ENCODE data around the gene ATP13A3. TPM values are rescaled to one million over a fixed set of nuclear protein-coding genes. Genes with fewer than 3 reads are reported as not detected.

Gene ATP13A3
- total RNA-seq, 1 donor from 2014 or later = 80.2 TPM

DNA sequence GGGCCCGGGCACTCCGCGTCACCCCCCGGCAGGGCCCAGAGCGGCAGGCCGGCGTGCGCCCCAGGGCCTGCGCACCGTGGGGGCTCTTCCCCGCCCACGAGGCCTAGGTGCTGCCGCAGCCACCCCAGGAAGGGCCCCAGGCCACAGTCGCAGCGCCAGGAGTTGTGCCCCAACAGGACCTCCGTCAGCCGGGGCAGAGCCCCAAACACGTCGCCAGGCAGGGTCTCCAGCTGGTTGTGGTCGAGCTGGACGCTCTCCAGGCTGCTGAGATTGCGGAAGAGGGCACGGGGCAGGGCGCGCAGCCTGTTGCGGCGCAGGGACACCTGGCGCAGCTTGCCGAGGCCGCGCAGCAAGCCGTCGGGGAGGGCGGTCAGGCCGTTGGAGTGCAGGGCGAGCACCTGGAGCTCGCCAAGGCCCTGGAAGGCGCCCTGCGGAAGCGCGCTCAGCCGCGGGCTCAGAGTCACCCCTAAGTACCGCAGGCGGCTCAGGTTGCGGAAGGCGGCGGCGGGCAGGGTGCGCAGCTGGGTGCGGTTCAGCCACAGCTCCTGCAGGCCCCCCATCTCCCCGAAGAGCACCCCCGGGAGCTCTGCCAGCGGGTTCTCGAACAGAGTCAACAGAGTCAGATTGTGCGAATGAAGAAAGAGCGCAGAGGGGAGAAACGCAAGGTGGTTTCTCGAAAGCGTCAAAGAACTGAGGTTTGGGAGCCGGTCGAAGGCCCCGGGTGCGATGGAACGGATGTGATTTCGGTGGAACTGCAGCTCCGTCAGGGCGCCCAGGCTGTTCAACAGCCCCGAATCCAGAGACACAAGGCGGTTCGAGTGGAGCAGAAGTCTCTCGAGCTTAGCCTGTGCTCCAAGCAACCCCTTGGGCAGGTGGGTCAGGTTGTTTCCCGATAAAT is 89.7 kb downstream of the ATP13A3 start:
- intact Hi-C loops (cut with micrococcal nuclease) = loop anchor here (1.0 to 5.0 kb wide), 8 partner anchors 7 to 615 kb away; partner anchors contain the start of gene ATP13A3

DNA sequence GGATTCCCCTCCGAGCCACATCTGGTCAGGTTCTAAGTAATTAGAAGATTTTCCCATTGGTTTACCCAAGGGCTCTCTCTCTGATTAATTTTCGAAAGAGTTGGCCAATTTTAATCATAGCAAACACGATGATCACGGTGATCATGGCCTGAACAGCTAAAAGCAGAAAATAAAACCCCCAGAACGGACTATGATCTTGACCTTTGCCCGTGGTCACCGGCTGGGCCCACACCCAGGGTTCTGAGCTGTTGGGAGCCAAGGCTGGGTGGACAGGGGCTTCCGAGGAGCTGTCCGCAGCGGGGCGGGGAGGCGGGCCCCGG is 90.3 kb downstream of the ATP13A3 start:
- intact Hi-C loops (cut with micrococcal nuclease) = loop anchor here (1.0 to 5.0 kb wide), 7 partner anchors 8 to 614 kb away; partner anchors contain the start of gene ATP13A3

DNA sequence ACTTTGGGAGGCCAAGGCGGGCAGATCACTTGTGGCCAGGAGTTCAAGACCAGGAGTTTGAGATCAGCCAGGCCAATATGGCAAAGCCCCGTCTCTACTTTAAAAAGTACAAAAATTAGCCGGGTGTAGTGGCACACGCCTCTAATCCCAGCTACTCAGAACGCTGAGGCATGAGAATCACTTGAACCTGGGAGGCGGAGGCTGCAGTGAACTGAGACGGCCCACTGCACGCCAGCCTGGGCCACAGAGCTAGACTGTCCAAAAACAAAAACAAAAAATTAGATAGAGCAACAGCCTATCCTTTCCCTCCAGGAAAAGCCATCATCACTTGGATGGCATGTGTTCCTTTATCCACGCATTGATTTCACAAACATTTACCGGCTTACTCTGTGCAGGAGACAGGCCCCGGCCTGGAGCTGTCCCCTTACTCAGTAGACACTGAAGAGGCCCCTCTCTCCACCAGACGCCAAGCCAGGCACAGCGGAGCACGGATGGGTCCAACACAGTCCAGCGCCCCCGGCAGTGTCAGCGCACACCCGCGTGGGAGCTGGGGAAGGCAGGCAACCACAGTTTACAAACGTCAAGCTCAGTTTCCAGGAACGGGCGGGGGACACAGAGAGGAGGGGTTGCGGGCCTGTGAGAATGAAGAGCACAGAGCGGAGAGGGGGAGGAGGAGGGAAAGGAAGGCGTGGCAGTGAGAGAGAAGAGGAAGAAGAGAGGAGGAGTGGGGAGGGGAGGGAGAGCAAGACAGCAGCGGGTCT is 90.8 kb downstream of the ATP13A3 start:
- intact Hi-C loops (cut with micrococcal nuclease) = loop anchor here (1.0 to 5.0 kb wide), 7 partner anchors 8 to 614 kb away; partner anchors contain the start of gene ATP13A3

DNA sequence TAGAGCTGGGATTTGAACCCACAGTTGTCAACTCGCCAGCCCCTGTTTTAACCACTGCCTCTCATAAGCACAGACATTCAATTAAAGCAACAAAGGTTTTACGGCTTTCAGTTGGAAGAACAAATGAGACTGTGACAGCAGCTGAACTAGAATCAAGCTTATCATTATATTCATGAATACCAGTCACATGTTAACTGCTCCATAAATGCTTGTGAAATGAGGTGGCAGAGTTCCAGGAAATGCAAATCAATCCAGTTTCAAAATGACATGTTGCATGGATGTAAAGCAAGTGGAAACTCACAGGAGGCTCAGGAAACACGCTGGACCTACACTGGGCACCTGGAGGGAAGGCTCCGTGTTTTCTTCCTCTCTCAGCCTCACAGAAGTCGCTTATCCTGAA is 91.6 kb downstream of the ATP13A3 start:
- intact Hi-C loops (cut with micrococcal nuclease) = loop anchor here (5.0 kb wide), 2 partner anchors 257 to 613 kb away; no protein-coding TSS in a partner anchor

DNA sequence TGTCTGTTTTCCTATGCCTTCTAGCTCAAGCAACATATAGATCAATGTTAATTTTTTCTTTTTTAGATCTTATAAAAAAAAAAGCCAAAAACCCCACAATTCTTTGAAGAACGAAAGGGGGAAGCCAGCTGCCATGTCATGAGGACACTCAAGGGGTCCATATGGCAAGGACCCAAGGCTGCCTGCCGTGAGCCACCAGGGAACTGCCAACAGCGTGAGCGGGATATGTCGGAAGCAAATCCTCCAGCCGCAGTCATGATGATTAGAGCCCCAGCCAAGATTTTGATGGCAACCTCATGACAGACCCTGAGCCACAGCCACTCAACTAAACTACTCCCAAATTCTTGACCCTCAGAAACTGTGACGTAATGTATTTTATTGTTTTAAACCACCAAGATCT is 94.2 kb downstream of the ATP13A3 start:
- intact Hi-C loops (cut with micrococcal nuclease) = no loop called here

DNA sequence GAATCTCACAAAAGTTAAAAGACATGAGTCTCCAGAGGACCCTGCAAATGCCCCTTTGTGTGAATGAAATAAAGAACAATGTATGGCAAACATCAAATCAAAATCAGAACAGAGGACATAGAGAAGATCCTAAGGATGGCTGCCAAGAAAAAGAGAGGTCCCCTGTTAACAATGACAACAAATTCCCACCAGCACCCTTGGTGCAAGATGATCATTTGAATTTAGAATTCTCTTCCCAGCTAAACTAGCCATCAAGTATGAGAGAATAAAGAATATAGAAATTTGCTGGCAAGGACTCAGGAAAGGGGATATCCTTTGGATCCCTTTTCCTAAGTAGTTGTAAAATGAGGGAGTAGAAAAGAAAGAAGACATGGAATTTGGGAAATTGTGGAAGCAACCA is 96.0 kb downstream of the ATP13A3 start:
- intact Hi-C loops (cut with micrococcal nuclease) = no loop called here

DNA sequence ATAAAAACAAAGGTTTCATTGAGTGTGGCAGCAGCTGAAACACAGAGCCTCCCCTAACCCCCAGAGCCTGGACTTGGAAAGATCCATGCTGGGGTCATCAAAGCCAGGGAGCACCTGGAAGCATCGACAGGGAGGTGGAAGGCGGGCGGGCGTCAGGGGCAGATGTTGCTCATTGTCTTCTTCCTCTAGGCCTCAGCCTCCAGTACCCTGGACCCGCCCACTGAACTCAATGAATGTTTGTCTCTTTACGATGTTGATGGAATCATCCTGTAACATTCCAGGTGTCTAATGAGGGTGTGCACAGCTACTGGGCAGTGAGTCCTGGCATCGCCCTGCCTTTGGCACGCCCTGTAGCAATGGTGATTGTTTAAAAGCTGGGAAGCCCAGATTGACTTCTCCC is 97.5 kb downstream of the ATP13A3 start:
- intact Hi-C loops (cut with micrococcal nuclease) = no loop called here

DNA sequence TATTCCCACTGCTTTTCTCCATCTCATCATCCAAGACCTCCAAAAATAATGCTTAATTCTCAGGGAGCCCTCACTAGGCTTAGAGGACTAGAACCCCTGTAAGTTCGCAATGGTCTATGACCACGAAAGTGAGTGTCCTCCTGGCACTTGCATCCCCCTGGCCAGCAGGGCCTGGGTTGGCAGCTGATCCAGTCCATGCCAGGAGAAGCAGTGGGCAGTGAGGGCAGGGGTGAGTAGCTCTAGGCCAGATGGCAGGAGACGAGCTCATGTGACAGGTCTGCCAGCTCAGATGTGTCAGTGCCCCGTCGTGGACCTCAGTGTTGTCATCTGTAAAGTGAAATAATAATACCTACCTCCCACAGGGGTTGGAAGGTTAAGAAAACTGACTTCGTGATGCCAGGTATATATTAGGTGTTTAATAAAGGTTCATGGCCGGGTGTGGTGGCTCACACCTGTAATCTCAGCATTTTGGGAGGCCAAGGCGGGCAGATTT is 98.8 kb downstream of the ATP13A3 start:
- intact Hi-C loops (cut with micrococcal nuclease) = no loop called here

DNA sequence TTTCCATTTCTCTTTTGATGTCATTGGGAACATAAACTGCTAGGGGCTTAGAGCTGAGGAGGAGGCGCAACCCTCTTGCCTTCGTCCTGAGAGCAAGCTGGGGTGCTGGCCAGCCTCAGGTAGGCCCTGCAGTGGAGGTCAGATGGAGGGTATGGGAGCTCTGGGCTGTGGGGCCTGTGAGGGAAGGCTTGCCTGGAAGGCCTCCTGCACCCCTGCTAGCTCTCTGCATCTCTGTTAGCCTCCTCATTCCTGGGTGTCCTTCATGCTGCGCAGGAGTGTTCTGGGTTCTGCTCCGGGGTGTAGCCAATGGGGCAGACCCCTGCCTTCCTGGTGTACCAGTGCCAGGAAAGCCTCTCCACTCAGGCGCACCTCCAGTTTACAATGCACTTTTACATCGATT is 99.5 kb downstream of the ATP13A3 start:
- intact Hi-C loops (cut with micrococcal nuclease) = no loop called here

DNA sequence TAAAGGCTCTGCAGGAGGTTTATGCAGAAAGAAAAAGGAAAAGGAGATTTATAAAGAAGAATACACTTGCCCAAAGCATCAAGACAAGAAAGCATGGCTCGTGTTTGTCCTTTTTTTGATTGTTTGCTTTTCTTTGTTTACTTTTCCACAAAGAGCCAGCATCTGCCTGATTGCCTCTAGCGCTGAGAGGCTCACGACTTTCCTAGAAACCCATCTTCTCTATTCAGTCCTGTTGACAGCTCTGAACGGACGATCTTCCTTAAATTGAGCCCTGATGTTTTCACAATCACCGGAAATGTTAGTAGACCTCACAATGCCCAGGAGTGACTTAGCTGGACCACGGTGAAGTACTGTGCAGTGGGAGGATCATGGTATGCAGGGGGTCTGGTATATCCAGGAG is 100.2 kb downstream of the ATP13A3 start:
- intact Hi-C loops (cut with micrococcal nuclease) = no loop called here

DNA sequence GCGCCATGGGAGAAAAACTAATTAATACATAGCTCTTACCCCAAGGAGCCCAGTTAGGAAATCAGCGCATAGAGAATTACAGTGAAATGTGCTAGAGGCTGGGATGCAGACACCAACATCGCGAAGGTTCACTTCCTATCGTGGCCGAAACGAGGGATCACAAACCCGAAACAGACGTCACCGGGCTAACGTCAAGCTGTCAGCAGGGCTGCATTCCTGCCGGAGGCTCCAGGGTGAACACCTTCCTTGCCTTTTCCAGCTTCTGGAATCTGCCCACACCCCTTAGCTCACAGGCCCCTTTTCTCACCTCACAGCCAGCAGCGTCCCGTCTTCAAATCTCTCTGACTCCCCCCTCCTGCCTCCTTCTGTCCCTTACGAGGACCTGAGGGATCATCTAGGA is 100.7 kb downstream of the ATP13A3 start:
- intact Hi-C loops (cut with micrococcal nuclease) = no loop called here

DNA sequence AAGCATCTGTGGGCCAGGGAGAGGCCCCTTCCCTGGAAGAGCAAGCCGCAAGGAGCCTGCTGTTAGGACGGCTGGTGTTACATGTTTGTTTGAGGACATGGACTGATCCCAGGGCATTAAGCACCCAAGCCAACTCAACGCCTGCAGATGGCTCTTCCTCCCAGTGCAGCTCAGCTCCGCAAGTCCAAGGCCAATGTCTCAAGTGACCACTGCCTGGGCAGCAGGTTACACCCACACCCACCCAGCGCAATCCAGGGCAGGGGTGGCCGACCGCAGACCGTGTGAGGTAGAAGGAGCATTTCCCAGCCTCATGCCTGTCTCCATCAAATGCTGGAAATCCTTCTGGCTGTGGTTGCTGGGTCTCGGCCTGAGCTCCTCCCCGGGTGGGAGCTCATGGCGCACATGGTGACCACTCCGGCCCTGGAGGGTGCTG is 102.2 kb downstream of the ATP13A3 start:
- intact Hi-C loops (cut with micrococcal nuclease) = no loop called here

DNA sequence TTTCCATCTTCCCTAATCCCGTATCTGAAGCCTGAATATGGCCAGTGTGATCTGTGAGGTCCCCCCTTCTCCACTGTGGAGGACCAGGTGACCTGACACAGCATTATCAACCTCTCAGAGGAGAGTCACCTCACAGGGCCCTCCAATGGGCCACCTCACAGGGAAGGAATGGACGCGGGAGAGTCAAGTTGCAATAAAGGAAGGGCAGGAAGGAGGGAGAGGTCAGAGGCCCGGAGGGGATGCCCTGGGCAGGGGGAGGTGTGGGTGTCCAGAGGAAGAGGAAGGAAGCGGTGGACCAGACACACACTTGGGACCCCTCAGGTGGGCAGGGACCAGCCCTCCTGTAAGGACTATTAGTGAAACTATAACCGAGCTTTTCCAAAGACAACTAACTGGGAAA is 102.6 kb downstream of the ATP13A3 start:
- intact Hi-C loops (cut with micrococcal nuclease) = no loop called here

DNA sequence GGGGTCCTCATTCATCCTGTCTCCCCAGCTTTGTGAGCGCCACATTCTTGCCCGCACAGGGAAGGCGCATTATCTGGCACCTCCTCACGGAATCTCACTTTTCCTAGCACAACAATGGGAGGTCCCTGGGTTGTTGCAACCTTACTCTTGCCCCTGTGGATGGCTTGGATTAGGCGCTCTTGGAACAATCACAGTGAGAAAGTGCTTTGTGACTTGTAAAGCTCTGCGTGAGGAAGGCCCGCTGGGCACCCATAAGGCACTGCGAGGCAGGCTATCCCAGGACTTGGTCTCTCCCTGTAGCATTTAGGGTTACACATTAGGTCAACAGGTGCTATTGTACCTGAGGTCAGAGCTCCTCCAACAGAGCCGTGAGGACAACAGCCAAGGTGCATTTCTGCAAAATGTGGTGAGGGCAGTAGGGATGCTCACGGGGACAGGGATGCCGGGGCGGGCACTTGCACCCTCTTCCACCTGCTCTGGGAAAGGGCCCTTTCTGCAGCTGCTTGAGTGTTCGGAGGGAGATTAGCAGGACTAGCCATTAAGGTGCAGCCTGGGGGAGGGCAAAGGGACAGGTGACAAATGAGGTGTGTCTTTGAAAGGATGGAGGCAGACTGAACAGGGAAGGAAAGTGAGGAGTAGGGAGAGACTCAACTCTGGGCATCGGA is 103.4 kb downstream of the ATP13A3 start:
- intact Hi-C loops (cut with micrococcal nuclease) = no loop called here

DNA sequence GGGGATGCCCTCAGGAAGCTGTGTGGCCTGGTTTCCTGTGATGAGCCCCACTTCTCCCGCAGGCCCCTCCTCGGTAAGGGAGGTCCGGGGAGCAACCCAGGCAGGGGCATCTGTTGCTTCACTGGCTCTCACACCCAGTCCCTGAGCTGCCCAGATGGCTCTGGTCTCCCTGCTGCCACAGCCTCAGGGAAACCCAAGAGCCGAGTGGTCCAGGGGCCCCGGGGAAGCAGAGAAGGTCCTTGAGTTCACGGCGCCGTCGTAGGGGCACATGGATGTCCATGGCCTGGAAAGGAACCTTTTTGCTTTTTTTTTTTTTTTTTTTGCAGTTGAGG is 103.9 kb downstream of the ATP13A3 start:
- intact Hi-C loops (cut with micrococcal nuclease) = no loop called here

DNA sequence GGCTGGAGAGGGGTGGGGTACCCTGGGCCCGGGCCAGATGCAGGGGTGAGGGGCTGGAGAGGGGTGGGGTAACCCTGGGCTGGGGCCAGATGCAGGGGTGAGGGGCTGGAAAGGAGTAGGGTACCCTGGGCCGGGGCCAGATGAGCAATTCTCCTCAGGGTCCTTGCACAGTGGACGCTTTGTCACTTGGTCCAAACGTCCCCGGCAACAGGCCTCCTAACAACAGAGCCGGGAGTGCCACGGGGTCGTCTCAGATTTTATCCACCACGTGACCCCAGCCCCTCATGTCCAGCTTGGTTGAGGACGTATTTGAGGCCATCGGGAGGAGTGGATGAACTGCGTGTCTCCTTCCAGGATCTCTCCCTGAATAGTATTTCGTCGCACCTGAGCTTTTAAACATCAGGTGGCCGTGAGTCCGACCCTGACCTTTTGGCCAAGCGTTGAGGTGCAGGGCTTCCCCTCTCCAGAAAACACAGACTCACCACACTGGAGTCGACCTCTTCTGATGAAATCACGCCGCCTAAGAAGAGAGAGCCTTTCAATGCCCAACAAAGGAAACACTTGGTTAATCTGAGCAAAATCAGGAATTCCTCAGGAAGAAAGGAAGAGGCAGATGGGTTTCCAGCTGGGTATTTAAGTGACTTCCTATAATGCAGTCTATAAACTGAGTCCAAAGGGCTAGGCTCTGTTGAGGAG is 104.5 kb downstream of the ATP13A3 start:
- intact Hi-C loops (cut with micrococcal nuclease) = no loop called here

DNA sequence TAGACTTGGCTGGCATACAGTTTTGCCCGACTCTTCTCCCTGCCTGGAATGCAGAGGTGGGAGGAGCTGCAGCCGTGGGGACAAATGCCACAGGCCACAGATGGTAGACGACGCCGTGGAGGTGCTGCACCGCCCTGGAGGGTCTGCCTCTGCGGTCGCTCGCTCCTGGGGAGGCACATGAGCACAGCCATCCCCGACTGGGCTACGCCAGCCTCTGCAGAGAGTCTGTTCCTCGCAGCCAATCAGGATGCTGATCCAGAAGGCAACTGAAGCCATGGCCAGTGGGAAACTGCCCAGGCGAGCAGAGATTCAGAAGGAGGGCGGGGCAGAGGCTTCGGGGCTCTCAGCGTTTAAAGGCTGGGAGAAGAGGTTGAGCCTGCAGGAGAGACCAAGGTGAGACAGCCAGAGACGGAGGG is 105.3 kb downstream of the ATP13A3 start:
- intact Hi-C loops (cut with micrococcal nuclease) = no loop called here

DNA sequence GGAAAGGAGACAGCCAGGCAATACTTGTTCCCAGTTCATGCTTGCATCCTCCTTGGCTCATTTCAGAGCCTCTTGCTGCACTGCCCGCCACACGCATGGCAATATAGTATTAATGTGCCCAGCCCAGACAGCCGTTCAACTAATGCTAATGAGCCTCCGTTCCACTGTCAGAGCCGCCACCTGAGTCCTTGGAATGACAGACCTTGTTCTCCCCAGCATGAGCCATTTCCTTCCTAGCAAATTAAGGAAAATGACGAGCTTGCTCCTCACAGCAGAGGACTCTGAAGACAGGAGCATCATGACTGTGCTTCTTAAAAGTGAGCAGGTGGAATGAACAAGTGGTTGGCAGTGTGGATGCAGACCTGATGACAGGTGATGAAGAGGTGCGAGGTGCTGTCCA is 106.5 kb downstream of the ATP13A3 start:
- intact Hi-C loops (cut with micrococcal nuclease) = no loop called here

DNA sequence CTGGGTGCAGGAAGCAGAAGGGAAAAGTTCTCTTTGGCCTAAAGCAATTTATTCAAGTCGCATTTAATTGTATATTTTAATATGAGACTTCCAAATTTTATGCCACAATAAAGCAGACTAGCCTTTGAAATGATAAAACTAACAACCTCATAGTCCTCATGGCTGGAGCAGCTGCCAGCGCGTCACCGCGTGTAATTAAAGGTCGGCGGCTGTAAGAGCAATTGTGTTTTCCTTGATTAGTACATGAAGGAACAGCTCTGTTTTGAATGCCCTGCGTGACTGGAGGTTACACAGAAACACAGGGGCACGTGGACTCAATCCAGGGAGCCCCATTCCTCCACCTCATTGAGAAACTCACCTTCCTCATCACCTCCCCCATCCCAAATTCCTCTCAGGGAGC is 107.2 kb downstream of the ATP13A3 start:
- intact Hi-C loops (cut with micrococcal nuclease) = no loop called here

DNA sequence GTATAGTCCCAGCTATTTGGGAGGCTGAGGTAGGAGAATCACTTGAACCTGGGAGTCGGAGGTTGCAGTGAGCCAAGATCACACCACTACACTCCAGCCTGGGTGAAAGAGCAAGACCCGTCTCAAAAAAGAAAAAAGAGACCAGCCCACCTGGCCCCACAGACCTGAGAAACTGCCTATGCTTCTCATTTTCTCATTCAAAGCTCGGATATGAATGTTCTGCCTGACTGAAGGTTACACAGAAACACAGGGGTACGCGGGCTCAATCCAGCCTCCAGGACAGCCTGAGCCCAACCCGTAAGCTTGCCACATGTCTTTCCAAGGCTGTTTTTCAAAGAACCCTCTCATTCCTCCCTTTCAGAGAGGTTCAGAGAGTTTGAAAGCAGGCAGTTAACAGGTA is 107.6 kb downstream of the ATP13A3 start:
- intact Hi-C loops (cut with micrococcal nuclease) = no loop called here

DNA sequence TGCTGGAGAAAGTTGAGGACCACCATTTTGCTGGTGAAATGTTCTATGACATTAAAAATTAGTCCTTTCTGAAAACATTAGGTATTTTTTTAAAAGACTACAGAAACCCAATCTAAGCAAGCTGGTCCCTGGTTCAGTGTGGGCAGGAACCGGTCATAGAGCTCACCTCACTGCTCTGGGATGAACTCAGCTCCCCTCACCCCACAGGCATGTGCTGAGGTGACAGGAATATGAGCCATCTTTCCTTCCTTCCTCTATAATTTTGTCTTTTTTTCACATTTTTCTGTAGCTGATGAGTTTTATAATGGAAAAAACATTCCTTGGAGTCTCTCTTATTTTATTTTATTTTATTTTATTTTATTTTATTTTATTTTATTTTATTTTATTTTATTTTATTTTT is 109.1 kb downstream of the ATP13A3 start:
- intact Hi-C loops (cut with micrococcal nuclease) = no loop called here

Measured in T-helper 1 cell treated with Interleukin-12 subunit alpha and Interleukin-12 subunit beta and Interleukin-4 antibody, amounts not matched to agents 30 ng/mL and 1 ng/mL, for 36 hours (primary cell).